Neural cell (in vitro differentiated cells): Measurements from ENCODE around the gene PKNOX2. TPM values are rescaled to one million over a fixed set of nuclear protein-coding genes. Genes with fewer than 3 reads are reported as not detected.

Experiments
- H2AFZ ChIP-seq: fragments of 200-600, 300-800 bp; sonication (generic), shearing (Covaris generic); 2 replicates; pipeline ENCODE4 v1.6.0; 2014; ENCODE audit warnings: low read depth, mild to moderate bottlenecking, antibody characterized with exemption, low read length, moderate library complexity
- H3F3A ChIP-seq: fragments of 200-600 bp; shearing (Covaris generic); 2 replicates; pipeline ENCODE4 v1.6.1; 2016; ENCODE audit warnings: mild to moderate bottlenecking, moderate library complexity, mixed read lengths, antibody characterized with exemption, low read length; ENCODE audit not compliant: insufficient read depth, poor library complexity, severe bottlenecking
- H3K27ac ChIP-seq: fragments of 200-600, 300-800 bp; sonication (generic), shearing (Covaris generic); 2 replicates; pipeline ENCODE4 v1.5.1; 2014; ENCODE audit warnings: mild to moderate bottlenecking, low read length, moderate library complexity
- H3K27me3 ChIP-seq: fragments of 300-800, 200-600 bp; sonication (generic), shearing (Covaris generic); 2 replicates; pipeline ENCODE4 v1.6.0; 2014; ENCODE audit warnings: mild to moderate bottlenecking, low read depth, low read length, moderate library complexity; ENCODE audit not compliant: insufficient read depth
- H3K36me3 ChIP-seq: fragments of 300-800, 200-600 bp; sonication (generic), shearing (Covaris generic); 2 replicates; pipeline ENCODE4 v1.5.1; 2014; ENCODE audit warnings: mild to moderate bottlenecking, antibody characterized with exemption, low read length, moderate library complexity; ENCODE audit not compliant: insufficient read depth
- H3K4me2 ChIP-seq: fragments of 300-800, 200-600 bp; sonication (generic), shearing (Covaris generic); 2 replicates; pipeline ENCODE4 v1.6.0; 2014; ENCODE audit warnings: mild to moderate bottlenecking, low read length
- H3K4me3 ChIP-seq: fragments of 300-800, 200-600 bp; sonication (generic), shearing (Covaris generic); 2 replicates; pipeline ENCODE4 v1.5.1; 2014; ENCODE audit warnings: mild to moderate bottlenecking, low read length, moderate library complexity
- H3K79me2 ChIP-seq: fragments of 200-600 bp; shearing (Covaris generic); replicated peaks from 2 replicates; pipeline ENCODE4 v1.6.0; 2014; ENCODE audit warnings: mild to moderate bottlenecking, low read length, moderate library complexity; ENCODE audit not compliant: insufficient read depth
- H3K9ac ChIP-seq: fragments of 300-800, 200-600 bp; sonication (generic), shearing (Covaris generic); 2 replicates; pipeline ENCODE4 v1.6.1; 2016; ENCODE audit warnings: mild to moderate bottlenecking, low read length, mixed read lengths
- H3K9me2 ChIP-seq: fragments of 200-600 bp; shearing (Covaris generic); 2 replicates; pipeline ENCODE4 v1.6.1; 2016; ENCODE audit warnings: mild to moderate bottlenecking, low read length, mixed read lengths; ENCODE audit not compliant: insufficient read depth
- H3K9me3 ChIP-seq: fragments of 200-600, 300-800 bp; sonication (generic), shearing (Covaris generic); 2 replicates; pipeline ENCODE4 v1.6.1; 2016; ENCODE audit warnings: mild to moderate bottlenecking, mixed run types, low read length, moderate library complexity, mixed read lengths
- H4K20me1 ChIP-seq: fragments of 200-600 bp; shearing (Covaris generic); 2 replicates; pipeline ENCODE4 v1.6.1; 2016; ENCODE audit warnings: mild to moderate bottlenecking, mixed run types; ENCODE audit not compliant: insufficient read depth
- CTCF ChIP-seq: fragments of 450-650 bp; IDR thresholded peaks from 2 replicates; pipeline ENCODE4 v1.5.1; 2014; ENCODE audit warnings: antibody characterized with exemption, mild to moderate bottlenecking, moderate library complexity; ENCODE audit not compliant: poor library complexity, severe bottlenecking
- EP300 ChIP-seq: fragments of 450-650 bp; conservative IDR thresholded peaks from 2 replicates; pipeline ENCODE4 v1.6.1; 2014; ENCODE audit warnings: antibody characterized with exemption, mild to moderate bottlenecking, moderate library complexity; ENCODE audit not compliant: poor library complexity, severe bottlenecking
- EZH2 ChIP-seq: fragments of 200-600, 300-800 bp; shearing (Covaris generic), sonication (generic); IDR thresholded peaks from 2 replicates; pipeline ENCODE4 v1.6.1; 2014; ENCODE audit warnings: antibody characterized with exemption, low read length, borderline replicate concordance, mild to moderate bottlenecking; ENCODE audit not compliant: insufficient read depth, poor library complexity, severe bottlenecking
- MXI1 ChIP-seq: fragments of 450-650 bp; conservative IDR thresholded peaks from 2 replicates; pipeline ENCODE4 v1.6.1; 2014; ENCODE audit warnings: antibody characterized with exemption, mild to moderate bottlenecking; ENCODE audit not compliant: poor library complexity, severe bottlenecking
- POLR2AphosphoS5 ChIP-seq: IDR thresholded peaks from 2 replicates; pipeline ENCODE4 v1.6.1; 2012
- RAD21 ChIP-seq: fragments of 450-650 bp; conservative IDR thresholded peaks from 2 replicates; pipeline ENCODE4 v1.6.1; 2014; ENCODE audit warnings: antibody characterized with exemption, mild to moderate bottlenecking, moderate library complexity
- REST ChIP-seq: IDR thresholded peaks from 2 replicates; pipeline ENCODE4 v1.6.1; 2012; ENCODE audit warnings: borderline replicate concordance
- SMC3 ChIP-seq: fragments of 450-650 bp; conservative IDR thresholded peaks from 2 replicates; pipeline ENCODE4 v1.6.1; 2014; ENCODE audit warnings: antibody characterized with exemption, mild to moderate bottlenecking, moderate library complexity; ENCODE audit not compliant: poor library complexity
- TAF1 ChIP-seq: IDR thresholded peaks from 2 replicates; pipeline ENCODE4 v1.6.1; 2012; ENCODE audit warnings: low read depth
- polyA plus RNA-seq: library from polyadenylated mRNA; depleted of rRNA; stranded (reverse); fragments of >200 nt; gene quantifications from 2 replicates; pipeline ENCODE4 v1.2.3, GENCODE V29; 2014

Gene PKNOX2
- polyA plus RNA-seq, 1 donor from 2014 or later: 0.99 TPM

GRCh38 chr11:125350206-125351032, 185.9 kb downstream of the PKNOX2 start:
- Histone ChIP-seq H3K9ac (no peak overlapping the region), H3K4me2 (no peak overlapping the region), H3K4me3 (no peak overlapping the region), H4K20me1 (no peaks in the 10 kb centered on the region), H3K9me2 (no peaks in the 10 kb centered on the region), H3K79me2 (no peaks in the 10 kb centered on the region), H2AFZ (no peak overlapping the region), H3K27ac (no peak overlapping the region), H3F3A (no peaks in the 10 kb centered on the region), H3K27me3 (no peaks in the 10 kb centered on the region), H3K9me3 (no peaks in the 10 kb centered on the region), H3K36me3 (no peaks in the 10 kb centered on the region)
- TF ChIP-seq MXI1: no peak
- no peak for TF ChIP-seq RAD21
- TF ChIP-seq EP300: no peak
- TF ChIP-seq SMC3: no peak
- TF ChIP-seq POLR2AphosphoS5: no peak
- TF ChIP-seq TAF1: no peak
- TF ChIP-seq EZH2: no peak
- TF ChIP-seq CTCF: no peak
- TF ChIP-seq REST: no peak

- Histone ChIP-seq H3K9me2 (no peaks in the 10 kb centered on the region), H3K9ac (no peak overlapping the region), H3K36me3 (no peaks in the 10 kb centered on the region), H3K4me2 (no peak overlapping the region), H3K9me3 (no peaks in the 10 kb centered on the region), H3K79me2 (no peaks in the 10 kb centered on the region), H4K20me1 (no peaks in the 10 kb centered on the region), H2AFZ (no peak overlapping the region), H3K4me3 (no peak overlapping the region), H3K27ac (no peak overlapping the region), H3F3A (no peaks in the 10 kb centered on the region), H3K27me3 (no peaks in the 10 kb centered on the region)
- no peak for TF ChIP-seq SMC3
- TF ChIP-seq CTCF: no peak
- no peak for TF ChIP-seq EZH2
- no peak for TF ChIP-seq MXI1
- no peak for TF ChIP-seq POLR2AphosphoS5
- TF ChIP-seq REST: no peak
- TF ChIP-seq RAD21: no peak
- TF ChIP-seq TAF1: no peak
- TF ChIP-seq EP300: no peak
Measured at GRCh38 chr11:125351033-125351867, 186.7 kb downstream of the PKNOX2 start.
